Testis (tissue), 3 donors: ENCODE measurements around the gene EIF2D. TPM values are rescaled to one million over a fixed set of nuclear protein-coding genes. Genes with fewer than 3 reads are reported as not detected.
"Not testable (repeated sequence)": the region's sequence is repeated elsewhere in the genome, so short reads cannot be mapped to it uniquely, and the experiment has no call there.

Experiments used
- DNase-seq: peaks from one replicate; pipeline ENCODE4 v3.0.0-alpha.2; 2019
- H3K27ac ChIP-seq, 2 donors: fragments of 200-600 bp; sonication (generic); one replicate each; pipeline ENCODE4 v1.5.1; 2019
- H3K27me3 ChIP-seq: fragments of 200-600 bp; sonication (generic); one replicate; pipeline ENCODE4 v1.5.1; 2019
- H3K36me3 ChIP-seq: fragments of 200-600 bp; sonication (generic); one replicate; pipeline ENCODE4 v1.5.1; 2017; ENCODE audit warnings: low read depth; ENCODE audit errors: missing control alignments
- H3K4me1 ChIP-seq: fragments of 200-600 bp; sonication (generic); one replicate; pipeline ENCODE4 v1.5.1; 2019
- H3K4me3 ChIP-seq, 2 donors: fragments of 200-600 bp; sonication (generic); one replicate each; pipeline ENCODE4 v1.5.1; 2017 to 2019
- H3K9me3 ChIP-seq: fragments of 200-600 bp; sonication (generic); one replicate; pipeline ENCODE4 v1.5.1; 2017
- POLR2A ChIP-seq: fragments of 450-650 bp; IDR thresholded peaks from one replicate; pipeline ENCODE4 v1.6.1; 2017; ENCODE audit warnings: antibody characterized with exemption, mild to moderate bottlenecking, moderate library complexity
- WGBS, 2 donors: methylation state at CpG; one replicate each; pipeline ENCODE4 v1.1.5; 2018; 5-methylcytosine and 5-hydroxymethylcytosine counted together
- intact Hi-C: fragments of 100-400 bp; cut with DNase I; formaldehyde crosslinking; loops from one replicate; pipeline ENCODE4 v1.15.1; 2023; ENCODE audit warnings: low total_unique reads
- polyA plus RNA-seq: library from polyadenylated mRNA; stranded (reverse); fragments of 350-450 nt; fragmentation: Illumina TruSeq; extraction: RNeasy Lipid Tissue Mini Kit (QIAGEN cat#74804); gene quantifications from one replicate; pipeline ENCODE4 v1.2.3, GENCODE V29; 2014; ENCODE audit warnings: low read depth, low replicate concordance; ENCODE audit not compliant: insufficient read depth
- total RNA-seq, 2 donors: library from RNA; depleted of rRNA; stranded (reverse); fragments of >200 nt; gene quantifications; one replicate each; pipeline ENCODE4 v1.2.3, GENCODE V29; 2016
- TF ChIP-seq, protein P1 (sequence below), 3 experiments: fragments of 450-650 bp in 2 of 3; fragments of 200-600 bp in 1 of 3; sonication (generic) in 1 of 3; IDR thresholded peaks; one replicate each; pipeline ENCODE4 v1.5.1; 2016 to 2019; ENCODE audit warnings: antibody characterized with exemption in 3 of 3, mild to moderate bottlenecking in 2 of 3, moderate library complexity in 1 of 3

EIF2D gene
- total and polyA plus RNA-seq, 3 donors from 2014 or later, result 54.8 to 65.3 (median 59.4) TPM

DNA sequence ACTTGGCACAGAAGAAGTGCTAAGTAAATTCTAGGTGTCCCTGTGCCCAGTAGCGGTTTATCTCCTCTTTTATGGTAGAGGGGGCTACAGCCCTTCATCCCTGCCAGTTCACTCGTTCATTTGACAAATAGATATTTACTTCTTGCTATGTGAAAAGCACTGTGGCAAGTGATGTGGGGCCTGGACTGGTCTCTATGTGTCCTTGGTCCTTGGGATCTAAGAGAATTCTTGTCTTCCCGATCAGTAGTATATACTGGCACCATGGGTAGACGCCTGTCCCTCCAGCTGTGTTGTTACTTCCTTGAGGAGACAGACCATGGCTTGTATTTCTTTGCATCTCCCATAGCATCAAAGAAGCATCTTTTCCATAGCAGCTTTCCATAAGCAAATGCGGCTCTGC is 29.7 kb downstream of the EIF2D start:
- intact Hi-C loops, result loop anchor here (10.0 kb wide), 1 partner anchor 88 kb away; no protein-coding TSS in a partner anchor
- no peak overlapping the region for H3K27ac ChIP-seq
- no peak overlapping the region for H3K4me3 ChIP-seq
- peaks cover 2% of the 10 kb centered on the region for H3K4me1 ChIP-seq
- 91 to 94% methylated on average over 5 of the region's 5 CpGs for WGBS, 2 donors
- H3K9me3 ChIP-seq, result no peaks in the 10 kb centered on the region
- no peaks in the 10 kb centered on the region for H3K27me3 ChIP-seq
- no peak for DNase-seq
- no peak for TF ChIP-seq POLR2A
- no peaks in the 10 kb centered on the region for H3K36me3 ChIP-seq

DNA sequence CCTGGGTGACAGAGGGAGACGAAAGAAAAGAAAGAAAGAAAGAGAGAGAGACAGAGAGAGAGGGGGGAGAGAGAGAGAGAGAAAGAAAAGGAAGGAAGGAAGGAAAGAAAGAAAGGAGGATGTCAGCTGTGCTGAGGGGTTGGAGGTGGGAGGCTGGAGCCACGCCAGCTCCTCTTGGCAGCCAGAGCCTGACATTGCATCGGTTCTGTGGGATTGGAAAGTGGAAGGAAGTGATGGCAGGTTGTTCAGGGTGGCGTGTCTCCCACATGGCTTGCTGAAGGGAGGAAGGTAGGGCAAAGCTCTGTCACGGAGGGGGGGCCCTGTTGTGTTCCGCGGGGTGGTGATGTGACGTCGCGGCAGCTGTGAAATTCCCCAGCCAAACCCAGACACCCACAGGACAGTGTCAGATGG is 30.7 kb downstream of the EIF2D start:
- no peak overlapping the region for H3K27ac ChIP-seq
- no peak overlapping the region for H3K4me3 ChIP-seq
- 70 to 75% methylated on average over 4 to 10 of the region's 10 CpGs for WGBS, 2 donors
- intact Hi-C loops, result loop anchor here (10.0 kb wide), 1 partner anchor 87 kb away; no protein-coding TSS in a partner anchor
- DNase-seq, result peak; percentile 51
- no peaks in the 10 kb centered on the region for H3K36me3 ChIP-seq
- H3K9me3 ChIP-seq, result no peaks in the 10 kb centered on the region
- H3K27me3 ChIP-seq, result no peaks in the 10 kb centered on the region
- TF ChIP-seq POLR2A, result no peak
- TF ChIP-seq, protein P1, sequence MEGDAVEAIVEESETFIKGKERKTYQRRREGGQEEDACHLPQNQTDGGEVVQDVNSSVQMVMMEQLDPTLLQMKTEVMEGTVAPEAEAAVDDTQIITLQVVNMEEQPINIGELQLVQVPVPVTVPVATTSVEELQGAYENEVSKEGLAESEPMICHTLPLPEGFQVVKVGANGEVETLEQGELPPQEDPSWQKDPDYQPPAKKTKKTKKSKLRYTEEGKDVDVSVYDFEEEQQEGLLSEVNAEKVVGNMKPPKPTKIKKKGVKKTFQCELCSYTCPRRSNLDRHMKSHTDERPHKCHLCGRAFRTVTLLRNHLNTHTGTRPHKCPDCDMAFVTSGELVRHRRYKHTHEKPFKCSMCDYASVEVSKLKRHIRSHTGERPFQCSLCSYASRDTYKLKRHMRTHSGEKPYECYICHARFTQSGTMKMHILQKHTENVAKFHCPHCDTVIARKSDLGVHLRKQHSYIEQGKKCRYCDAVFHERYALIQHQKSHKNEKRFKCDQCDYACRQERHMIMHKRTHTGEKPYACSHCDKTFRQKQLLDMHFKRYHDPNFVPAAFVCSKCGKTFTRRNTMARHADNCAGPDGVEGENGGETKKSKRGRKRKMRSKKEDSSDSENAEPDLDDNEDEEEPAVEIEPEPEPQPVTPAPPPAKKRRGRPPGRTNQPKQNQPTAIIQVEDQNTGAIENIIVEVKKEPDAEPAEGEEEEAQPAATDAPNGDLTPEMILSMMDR (IDR thresholded peaks at IDR 0.05), result no peak
- H3K4me1 ChIP-seq, result peaks cover 2% of the 10 kb centered on the region

DNA sequence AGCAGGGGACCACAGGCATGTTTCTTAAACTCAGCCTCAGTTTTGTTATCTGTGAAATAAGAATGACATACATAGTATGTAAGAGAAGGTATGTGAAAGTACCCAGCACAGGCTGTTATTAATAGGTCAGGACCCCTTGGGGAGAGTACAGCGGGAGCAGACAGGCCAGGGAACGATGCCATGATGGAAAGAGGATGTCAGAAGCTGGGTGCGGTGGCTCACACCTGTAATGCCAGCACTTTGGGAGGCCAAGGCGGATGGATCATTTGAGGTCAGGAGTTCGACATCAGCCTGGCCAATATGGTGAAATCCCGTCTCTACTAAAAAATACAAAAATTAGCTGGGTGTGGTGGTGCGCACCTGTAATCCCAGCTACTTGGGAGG is 31.2 kb downstream of the EIF2D start:
- 89 to 92% methylated on average over 7 of the region's 7 CpGs for WGBS, 2 donors
- H3K27ac ChIP-seq, H3K9me3 ChIP-seq, H3K4me1 ChIP-seq, H3K27me3 ChIP-seq, H3K4me3 ChIP-seq, H3K36me3 ChIP-seq, DNase-seq: not testable (repeated sequence)
- intact Hi-C loops, result loop anchor here (10.0 kb wide), 1 partner anchor 86 kb away; no protein-coding TSS in a partner anchor

DNA sequence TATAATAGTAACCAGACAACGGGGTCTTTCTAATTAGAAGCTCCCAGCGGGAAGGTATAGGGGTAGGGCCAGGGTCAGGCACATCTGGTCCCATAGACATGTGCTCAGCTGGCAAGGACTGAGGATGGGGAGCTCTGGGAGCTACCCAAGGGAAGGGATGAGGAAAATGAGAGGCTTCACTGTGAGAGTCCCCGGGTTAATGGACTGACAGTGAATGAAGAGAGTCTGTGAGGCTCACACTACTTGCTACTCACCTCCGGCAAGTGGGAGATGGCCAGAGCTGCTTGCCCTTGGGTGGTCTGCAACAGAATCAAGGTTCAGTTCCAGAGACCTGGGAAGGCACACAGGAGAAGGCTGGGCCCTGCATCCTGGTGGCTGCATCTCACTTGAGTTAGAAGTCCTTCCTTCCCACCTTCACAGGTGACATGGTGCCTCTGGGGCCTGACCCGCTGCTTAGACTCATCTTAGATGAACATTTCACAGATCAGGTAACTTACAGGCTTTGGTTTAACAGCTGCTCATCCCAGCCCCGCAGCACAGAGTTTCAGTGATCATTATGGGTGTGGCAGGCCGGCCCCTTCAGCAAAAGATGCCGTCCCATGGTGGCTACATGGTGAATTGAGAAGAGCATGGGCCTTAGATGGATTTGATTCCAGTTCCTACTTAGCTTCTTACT is 31.7 kb downstream of the EIF2D start:
- Histone ChIP-seq H3K4me1 (peaks cover 2% of the 10 kb centered on the region), H3K9me3 (no peaks in the 10 kb centered on the region), H3K27me3 (no peaks in the 10 kb centered on the region), H3K27ac (no peak overlapping the region), H3K36me3 (no peaks in the 10 kb centered on the region), H3K4me3 (no peak overlapping the region)
- 83 to 97% methylated on average over 8 of the region's 8 CpGs for WGBS, 2 donors
- TF ChIP-seq POLR2A, result no peak
- TF ChIP-seq, protein P1 (IDR thresholded peaks at IDR 0.05), result no peak
- DNase-seq, result no peak
- intact Hi-C loops, result loop anchor here (10.0 kb wide), 1 partner anchor 86 kb away; no protein-coding TSS in a partner anchor

DNA sequence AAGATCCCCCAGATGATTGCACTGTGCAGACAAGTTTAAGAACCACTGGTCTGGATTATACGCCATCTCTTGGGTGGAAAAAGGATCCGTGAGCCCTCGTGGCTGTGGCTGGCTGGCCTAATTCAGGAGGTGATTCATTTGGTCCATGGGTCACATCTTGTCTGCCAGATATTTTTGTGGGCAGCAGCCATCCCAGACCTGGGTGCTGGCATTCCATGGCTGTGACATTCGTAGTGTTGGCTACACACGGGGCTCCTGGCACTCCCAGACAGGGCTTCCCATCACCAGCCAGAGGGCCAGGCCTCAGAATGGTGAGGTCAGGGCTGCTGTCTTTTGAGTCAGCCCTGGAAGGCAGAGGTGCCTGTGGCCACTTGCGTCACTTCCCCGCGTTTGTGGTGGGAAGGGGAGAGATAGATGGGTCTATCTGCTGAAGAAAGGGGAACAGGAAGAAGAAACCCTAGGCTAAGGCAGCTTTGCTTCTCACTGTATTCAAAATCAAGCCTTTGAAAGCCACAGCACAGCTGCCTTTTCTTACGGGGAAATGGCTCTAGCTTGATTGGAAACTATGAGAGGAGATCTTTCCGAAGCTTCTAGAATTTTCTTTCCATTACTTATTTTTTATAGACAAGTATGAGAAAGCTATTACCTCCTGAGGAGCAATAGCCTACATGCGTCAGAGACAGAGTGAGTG is 32.4 kb downstream of the EIF2D start:
- no peak overlapping the region for H3K4me3 ChIP-seq
- H3K36me3 ChIP-seq, result no peaks in the 10 kb centered on the region
- no peaks in the 10 kb centered on the region for H3K27me3 ChIP-seq
- peak; percentile 48 for DNase-seq
- H3K9me3 ChIP-seq, result no peaks in the 10 kb centered on the region
- H3K4me1 ChIP-seq, result peaks cover 2% of the 10 kb centered on the region
- no peak overlapping the region for H3K27ac ChIP-seq
- WGBS, 2 donors, result 87 to 89% methylated on average over 11 of the region's 11 CpGs
- TF ChIP-seq POLR2A, result no peak
- TF ChIP-seq, protein P1 (IDR thresholded peaks at IDR 0.05), result no peak
- intact Hi-C loops, result loop anchor here (10.0 kb wide), 1 partner anchor 85 kb away; no protein-coding TSS in a partner anchor
